Right kidney (tissue), 1 donor: ENCODE results near the gene HRH3.

Experiments used
- DNase-seq: peaks from one replicate; pipeline ENCODE4 v3.0.0-alpha.2; 2016

The HRH3 gene

GRCh38 chr20:62197801-62198200, 22.3 kb downstream of the HRH3 start:
- no peak for DNase-seq

GRCh38 chr20:62197311-62197710, 22.8 kb downstream of the HRH3 start:
- no peak for DNase-seq

DNA sequence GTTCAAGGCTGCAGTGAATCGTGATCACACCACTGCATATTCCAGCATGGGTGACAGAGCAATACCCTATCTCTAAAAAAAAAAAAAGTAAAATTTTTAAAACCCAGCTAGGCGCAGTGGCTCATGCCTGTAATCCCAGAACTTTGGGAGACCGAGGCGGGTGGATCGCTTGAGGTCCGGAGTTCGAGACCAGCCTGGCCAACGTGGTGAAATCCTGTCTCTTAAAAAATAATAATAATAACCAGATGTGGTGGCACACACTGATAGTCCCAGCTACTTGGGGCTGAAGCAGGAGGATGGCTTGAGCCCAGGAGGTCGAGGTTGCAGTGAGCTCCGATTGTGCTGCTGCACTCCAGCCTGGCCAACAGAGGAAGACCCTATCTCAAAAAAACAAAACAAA, 23.8 kb downstream of the HRH3 start:
- no peak for DNase-seq

DNA sequence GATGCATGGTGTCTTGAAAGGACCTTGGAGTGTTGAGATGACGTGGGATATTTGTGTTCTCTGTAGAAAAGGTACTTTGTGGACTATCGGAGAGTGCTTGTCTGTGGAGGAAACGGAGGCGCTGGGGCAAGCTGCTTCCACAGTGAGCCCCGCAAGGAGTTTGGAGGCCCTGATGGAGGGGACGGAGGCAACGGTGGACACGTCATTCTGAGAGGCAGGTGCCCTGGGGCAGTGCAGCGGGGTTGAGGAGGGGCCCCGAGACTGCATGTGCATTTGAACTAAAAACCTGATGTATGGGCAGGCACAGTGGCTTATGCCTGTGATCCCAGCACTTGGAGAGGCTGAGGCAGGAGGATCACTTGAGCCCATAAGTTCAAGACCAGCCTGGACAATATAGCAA, 24.3 kb downstream of the HRH3 start:
- DNase-seq, result no peak

- DNase-seq, result no peak
These were observed 25.0 kb downstream of the HRH3 start for GRCh38 chr20:62195075-62195405.

GRCh38 chr20:62193079-62194025, 26.7 kb downstream of the HRH3 start:
- no peak for DNase-seq

GRCh38 chr20:62192635-62193034, 27.4 kb downstream of the HRH3 start:
- no peak for DNase-seq

- no peak for DNase-seq
These were observed 28.1 kb downstream of the HRH3 start for GRCh38 chr20:62191781-62192559.

- DNase-seq, result no peak
These were observed 29.3 kb downstream of the HRH3 start for GRCh38 chr20:62190639-62191411.

DNA sequence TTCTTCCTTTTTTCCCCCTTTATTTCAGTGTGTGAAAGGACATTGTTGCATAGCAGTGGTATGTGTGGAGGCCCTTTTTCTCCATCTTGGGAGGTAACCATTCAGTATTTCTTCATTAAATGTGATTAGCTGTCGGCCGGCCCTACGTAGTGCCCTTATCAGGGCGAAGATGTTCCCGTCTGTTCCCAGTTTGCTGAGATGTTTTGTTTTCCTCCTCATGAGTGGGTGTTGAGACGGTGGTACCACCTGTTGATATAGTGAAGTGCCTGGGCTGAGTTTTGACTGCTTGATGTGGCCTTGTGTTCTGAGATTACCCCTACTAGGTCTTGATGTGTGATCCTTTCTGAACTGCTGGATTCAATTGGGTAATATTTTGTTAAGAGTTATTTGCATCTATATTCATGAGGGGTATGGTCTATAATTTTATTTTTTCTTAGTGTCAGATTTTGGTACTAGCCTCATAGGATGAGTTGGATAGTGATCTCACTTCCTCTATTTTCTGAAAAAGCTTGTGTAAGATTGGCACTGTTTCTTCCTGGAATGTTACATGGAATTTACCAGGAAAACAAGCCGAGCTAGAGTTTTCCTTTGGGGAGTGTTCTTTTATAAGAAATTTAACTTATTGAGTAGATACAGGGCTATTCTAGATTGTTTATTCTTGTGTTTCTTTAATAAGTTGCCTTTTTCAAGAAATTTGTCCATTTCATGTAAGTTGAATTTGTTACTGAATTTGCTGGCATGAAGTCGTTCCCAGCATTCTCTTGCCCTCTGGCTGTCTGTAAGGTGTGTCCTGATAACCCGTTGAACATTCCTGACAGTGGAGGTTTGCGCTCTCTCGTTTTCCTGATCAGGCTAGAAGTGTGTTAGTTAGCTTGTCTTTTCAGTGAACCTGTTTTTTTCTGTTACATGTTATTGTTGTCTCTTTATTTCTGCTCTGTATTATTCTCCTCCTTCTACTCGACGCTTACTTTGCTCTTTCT, 32.9 kb downstream of the HRH3 start:
- DNase-seq, result no peak

DNA sequence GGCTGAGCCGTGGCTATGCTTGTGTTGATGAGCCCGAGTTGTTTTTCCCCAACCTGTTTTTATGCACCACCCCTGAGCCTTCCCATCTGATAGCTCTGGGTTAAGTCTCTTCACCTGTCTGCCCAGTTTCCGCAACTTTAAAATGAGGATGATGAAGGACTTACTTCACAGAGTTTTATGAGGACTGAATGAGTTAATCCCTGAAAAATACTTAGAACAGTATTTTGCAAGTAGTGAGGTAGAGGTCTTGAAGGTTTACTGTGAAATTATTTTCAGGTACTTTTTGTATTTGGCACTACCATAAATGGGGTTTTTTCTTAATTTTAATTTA, 34.0 kb downstream of the HRH3 start:
- DNase-seq, result no peak

- peak; percentile 6 for DNase-seq
These were observed 36.5 kb downstream of the HRH3 start for GRCh38 chr20:62183426-62184142.

GRCh38 chr20:62182469-62183425, 37.3 kb downstream of the HRH3 start, which contains the start of gene MTG2:
MTG2 (plus strand) TSS chr20:62183028; CDS start chr20:62193421, 10,393 bp downstream.
- peak; percentile 82 for DNase-seq

GRCh38 chr20:62181808-62182207, 38.3 kb downstream of the HRH3 start:
- DNase-seq, result no peak

DNA sequence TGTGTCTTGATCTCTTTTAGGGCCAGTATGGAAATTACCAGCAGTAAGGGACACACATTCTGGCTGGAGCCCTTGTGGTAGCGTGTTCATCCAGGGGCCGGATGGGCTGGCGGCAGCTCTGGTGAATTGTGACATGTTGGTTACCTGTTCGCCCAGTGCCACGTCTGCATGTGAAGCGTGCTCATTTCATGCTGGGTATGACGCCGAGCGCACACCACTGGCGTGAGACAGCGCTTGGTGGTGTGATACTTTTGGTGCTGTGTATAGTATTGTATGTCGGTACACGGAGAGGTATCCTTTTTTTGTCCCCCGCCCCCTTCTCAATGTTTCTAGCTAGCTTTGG, 40.9 kb downstream of the HRH3 start:
- DNase-seq, result no peak

DNA sequence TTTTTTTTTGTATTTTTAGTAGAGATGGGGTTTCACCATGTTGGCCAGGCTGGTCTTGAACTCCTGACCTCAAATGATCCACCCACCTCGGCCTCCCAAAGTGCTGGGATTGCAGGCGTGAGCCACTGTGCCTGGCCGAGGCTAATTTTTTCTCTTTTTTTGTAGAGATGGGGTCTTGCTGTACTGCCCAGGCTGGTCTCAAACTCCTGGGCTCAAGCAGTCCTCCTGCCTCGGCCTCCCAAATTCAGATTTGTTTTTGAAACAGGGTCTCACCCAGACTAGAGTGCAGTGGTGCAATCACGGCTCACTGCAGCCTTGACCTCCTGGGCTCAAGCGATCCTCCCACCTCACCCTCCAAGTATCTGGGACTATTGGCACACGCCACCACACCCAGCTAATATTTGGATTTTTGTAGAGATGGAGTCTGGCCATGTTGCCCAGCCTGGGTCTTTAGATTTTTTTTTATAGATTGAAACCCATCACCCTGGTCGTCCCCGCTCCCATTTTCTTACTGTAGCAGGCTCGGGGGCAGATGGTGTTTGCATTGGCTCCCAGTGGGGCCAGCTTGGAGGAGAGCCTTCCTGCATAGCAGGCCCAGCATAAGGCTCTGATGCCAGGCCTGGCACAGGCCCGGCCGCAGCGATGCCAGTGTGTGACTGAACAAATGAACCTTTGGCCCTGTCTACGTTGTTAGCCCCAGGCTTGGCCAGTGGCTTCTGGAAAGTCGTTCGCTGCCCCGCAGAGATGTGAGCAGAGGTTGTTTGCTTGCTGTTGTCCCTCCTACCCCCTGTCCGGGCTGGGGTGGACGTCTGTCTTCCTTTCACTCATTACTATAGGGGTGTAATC, 41.5 kb downstream of the HRH3 start:
- DNase-seq, result no peak

GRCh38 chr20:62177307-62177706, 42.8 kb downstream of the HRH3 start:
- DNase-seq, result peak; percentile 12

- DNase-seq, result no peak
These were observed 43.2 kb downstream of the HRH3 start for GRCh38 chr20:62176866-62177265.

DNA sequence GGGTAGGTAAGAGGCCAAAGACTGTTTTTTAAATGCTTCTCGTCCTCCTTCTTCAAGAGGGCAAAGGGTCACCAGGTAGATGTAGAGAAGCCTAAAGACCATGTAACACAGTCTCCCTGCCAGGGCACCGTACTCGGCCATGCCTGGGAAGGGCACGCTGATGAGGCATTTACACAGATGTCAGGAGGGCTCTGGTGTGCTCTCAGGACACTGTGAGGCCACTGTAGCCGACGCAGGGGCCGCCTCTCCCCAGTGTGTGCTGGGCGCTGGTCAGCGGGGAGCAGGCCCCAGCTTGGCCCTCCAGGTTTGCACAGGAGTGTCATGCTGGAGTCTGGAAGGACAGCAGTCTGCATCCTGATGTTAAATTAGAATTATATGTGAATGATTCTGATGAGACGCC, 44.4 kb downstream of the HRH3 start:
- DNase-seq, result no peak
